ENCODE data around the gene SMAD7.

The SMAD7 gene

DNA sequence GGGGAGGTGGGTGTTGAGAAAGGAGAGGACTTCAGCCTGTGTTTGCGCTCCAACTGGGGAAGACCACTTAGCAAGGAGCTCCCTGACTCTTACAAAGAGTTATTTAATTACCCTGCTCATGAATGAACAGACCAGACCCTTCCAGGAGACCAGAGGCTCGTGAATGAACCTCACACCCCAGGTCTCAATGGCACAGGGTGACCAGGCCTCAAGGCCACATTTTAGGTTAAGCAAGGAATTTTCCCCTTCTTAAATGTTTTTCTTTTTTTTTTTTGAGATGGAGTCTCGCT is 25.3 kb downstream of the SMAD7 start:
- Histone ChIP-seq H4K8ac (ENCODE audit: low read depth, low read length) (no peak overlapping the region), H3K79me2 (ENCODE audit: control insufficient read depth, insufficient read depth, low read length) (peaks cover 98% of the 10 kb centered on the region), H3K56ac (ENCODE audit: low read length) (no peak overlapping the region), H3K4me1 (ENCODE audit: control insufficient read depth, low read depth, low read length) (peaks cover 33% of the 10 kb centered on the region), H3K36me3 (ENCODE audit: control insufficient read depth, insufficient read depth, low read length) (peaks cover 12% of the 10 kb centered on the region), H3K18ac (ENCODE audit: low read length) (no peak overlapping the region), H3K4me2 (ENCODE audit: low read length) (no peak overlapping the region), H4K5ac (ENCODE audit: low read length) (no peak overlapping the region), H2BK15ac (replicated peaks; ENCODE audit: low read depth) (no peak overlapping the region), H3K27ac (ENCODE audit: low read depth, low read length) (no peak overlapping the region), H2BK120ac (ENCODE audit: low read depth, low read length) (no peak overlapping the region), H3K27me3 (ENCODE audit: insufficient read depth, low read length, poor library complexity) (no peaks in the 10 kb centered on the region), H3K4ac (ENCODE audit: low read depth, low read length) (no peak overlapping the region), H2AK5ac (ENCODE audit: low read length) (no peak overlapping the region), H3K9ac (ENCODE audit: low read length) (no peak overlapping the region), H3K79me1 (ENCODE audit: low read length) (peaks cover 11% of the 10 kb centered on the region), H3K4me3 (ENCODE audit: low read length) (no peak overlapping the region), H3K23ac (ENCODE audit: low read length) (no peak overlapping the region), H2BK5ac (ENCODE audit: low read length) (no peak overlapping the region)
- no CpG with 5 or more reads among the region's 3 CpGs for WGBS (ENCODE audit: extremely low coverage, insufficient coverage, low lambda C conversion rate)
- peak; percentile 15 for DNase-seq

DNA sequence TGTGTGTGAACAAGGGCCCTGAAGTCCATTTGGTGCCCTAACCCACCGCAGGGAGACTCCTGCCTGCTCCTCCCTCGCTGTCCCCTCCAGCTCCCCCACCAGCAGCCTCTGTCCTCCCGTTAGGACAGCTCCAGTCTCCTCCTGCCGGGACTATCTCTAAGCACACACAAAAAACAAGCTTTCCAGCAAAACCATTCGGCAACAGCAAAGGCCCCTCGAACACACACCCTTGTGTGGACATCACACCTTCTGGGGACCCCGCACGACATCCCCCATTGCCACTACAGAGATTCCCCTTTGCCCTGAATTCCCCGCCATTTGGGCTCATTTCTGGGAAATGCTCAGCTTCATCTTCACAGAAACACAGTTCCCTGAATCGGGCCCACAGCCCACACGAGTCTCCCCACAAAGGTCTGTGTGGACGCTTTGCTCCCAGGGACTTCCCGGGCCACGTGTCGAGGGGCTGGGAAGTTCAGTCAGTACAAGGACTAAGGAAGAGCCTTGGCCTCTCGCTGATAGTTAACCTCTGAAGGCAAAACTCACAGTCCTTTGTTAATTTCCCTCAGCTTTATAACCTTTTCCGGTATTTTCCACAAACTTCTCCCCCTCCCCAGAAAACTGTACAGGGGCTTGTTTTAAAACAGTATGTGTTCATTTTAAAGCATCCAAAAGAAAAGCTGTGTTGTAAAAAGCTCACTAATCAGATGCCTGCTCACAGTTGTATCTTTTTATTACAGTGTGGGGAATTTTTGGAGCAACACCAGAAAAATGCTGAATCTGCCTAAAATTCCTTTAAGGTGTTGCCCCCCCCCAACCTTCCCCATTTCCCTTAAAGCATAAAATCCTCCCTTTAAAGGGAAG is 25.9 kb downstream of the SMAD7 start:
- Histone ChIP-seq H3K36me3 (ENCODE audit: control insufficient read depth, insufficient read depth, low read length) (peaks cover 12% of the 10 kb centered on the region), H3K56ac (ENCODE audit: low read length) (peak overlapping the region; percentile 58), H2BK15ac (replicated peaks; ENCODE audit: low read depth) (no peak overlapping the region), H2AK5ac (ENCODE audit: low read length) (no peak overlapping the region), H2BK5ac (ENCODE audit: low read length) (no peak overlapping the region), H2BK120ac (ENCODE audit: low read depth, low read length) (no peak overlapping the region), H3K9ac (ENCODE audit: low read length) (peak overlapping the region; percentile 25), H3K18ac (ENCODE audit: low read length) (no peak overlapping the region), H3K79me2 (ENCODE audit: control insufficient read depth, insufficient read depth, low read length) (peaks cover 96% of the 10 kb centered on the region), H4K5ac (ENCODE audit: low read length) (no peak overlapping the region), H3K27ac (ENCODE audit: low read depth, low read length) (peak overlapping the region; percentile 10), H4K8ac (ENCODE audit: low read depth, low read length) (no peak overlapping the region), H3K4ac (ENCODE audit: low read depth, low read length) (no peak overlapping the region), H3K27me3 (ENCODE audit: insufficient read depth, low read length, poor library complexity) (no peaks in the 10 kb centered on the region), H3K4me1 (ENCODE audit: control insufficient read depth, low read depth, low read length) (peaks cover 29% of the 10 kb centered on the region), H3K4me3 (ENCODE audit: low read length) (no peak overlapping the region), H3K4me2 (ENCODE audit: low read length) (no peak overlapping the region), H3K23ac (ENCODE audit: low read length) (no peak overlapping the region), H3K79me1 (ENCODE audit: low read length) (peaks cover 13% of the 10 kb centered on the region)
- DNase-seq: peak; percentile 14
- WGBS (ENCODE audit: extremely low coverage, insufficient coverage, low lambda C conversion rate): no CpG with 5 or more reads among the region's 17 CpGs

DNA sequence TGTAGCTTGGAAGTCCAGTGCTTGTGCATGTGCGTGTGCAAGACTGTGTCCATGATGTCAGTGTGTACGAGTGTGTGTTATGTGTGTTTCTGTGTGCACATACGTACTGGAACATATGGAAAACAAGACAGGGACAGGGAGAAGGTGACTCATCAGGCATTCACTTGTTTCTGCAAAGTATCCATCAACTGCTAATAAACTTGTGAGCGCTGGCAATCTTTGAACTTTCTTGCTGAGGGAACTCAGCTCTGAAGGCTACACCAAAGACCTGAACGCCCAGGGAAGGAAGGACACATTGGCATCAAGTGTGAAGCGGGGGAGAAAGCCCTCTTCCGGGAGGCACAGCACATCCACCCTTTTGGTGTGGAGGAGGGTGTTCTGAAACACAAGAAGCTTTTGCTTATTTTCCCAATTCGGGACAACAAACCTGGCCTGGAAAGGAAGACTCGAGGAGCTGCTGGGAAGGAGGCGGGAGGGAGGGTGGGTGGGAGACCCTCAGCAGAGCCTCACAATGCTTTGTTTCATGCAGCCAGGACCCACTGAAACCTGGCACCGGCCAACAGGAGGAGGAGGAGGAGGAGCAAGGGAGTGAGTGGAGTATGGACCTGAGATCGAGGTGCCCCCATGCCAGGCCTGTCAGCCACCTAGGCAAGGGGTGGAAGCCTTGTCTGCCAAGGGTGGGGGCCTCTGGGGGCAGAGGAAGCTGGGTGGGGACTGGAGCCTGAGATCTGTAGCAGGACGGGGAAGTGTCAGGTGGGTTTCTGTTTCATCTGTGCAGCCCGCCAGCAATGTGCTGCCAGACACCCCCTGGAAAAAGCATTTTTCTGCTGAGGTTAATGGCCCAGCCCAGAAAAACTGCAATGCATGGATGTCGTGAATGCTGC is 26.8 kb downstream of the SMAD7 start:
- Histone ChIP-seq H3K36me3 (ENCODE audit: control insufficient read depth, insufficient read depth, low read length) (peaks cover 14% of the 10 kb centered on the region), H2BK120ac (ENCODE audit: low read depth, low read length) (no peak overlapping the region), H3K56ac (ENCODE audit: low read length) (no peak overlapping the region), H4K8ac (ENCODE audit: low read depth, low read length) (no peak overlapping the region), H3K4ac (ENCODE audit: low read depth, low read length) (no peak overlapping the region), H3K79me1 (ENCODE audit: low read length) (peaks cover 20% of the 10 kb centered on the region), H3K4me3 (ENCODE audit: low read length) (no peak overlapping the region), H2BK15ac (replicated peaks; ENCODE audit: low read depth) (no peak overlapping the region), H3K27me3 (ENCODE audit: insufficient read depth, low read length, poor library complexity) (no peaks in the 10 kb centered on the region), H3K4me1 (ENCODE audit: control insufficient read depth, low read depth, low read length) (peaks cover 25% of the 10 kb centered on the region), H3K18ac (ENCODE audit: low read length) (no peak overlapping the region), H3K79me2 (ENCODE audit: control insufficient read depth, insufficient read depth, low read length) (peaks cover 94% of the 10 kb centered on the region), H2AK5ac (ENCODE audit: low read length) (no peak overlapping the region), H2BK5ac (ENCODE audit: low read length) (no peak overlapping the region), H4K5ac (ENCODE audit: low read length) (no peak overlapping the region), H3K4me2 (ENCODE audit: low read length) (no peak overlapping the region), H3K9ac (ENCODE audit: low read length) (no peak overlapping the region), H3K23ac (ENCODE audit: low read length) (no peak overlapping the region), H3K27ac (ENCODE audit: low read depth, low read length) (no peak overlapping the region)
- peak; percentile 11 for DNase-seq
- WGBS (ENCODE audit: extremely low coverage, insufficient coverage, low lambda C conversion rate): no CpG with 5 or more reads among the region's 15 CpGs

DNA sequence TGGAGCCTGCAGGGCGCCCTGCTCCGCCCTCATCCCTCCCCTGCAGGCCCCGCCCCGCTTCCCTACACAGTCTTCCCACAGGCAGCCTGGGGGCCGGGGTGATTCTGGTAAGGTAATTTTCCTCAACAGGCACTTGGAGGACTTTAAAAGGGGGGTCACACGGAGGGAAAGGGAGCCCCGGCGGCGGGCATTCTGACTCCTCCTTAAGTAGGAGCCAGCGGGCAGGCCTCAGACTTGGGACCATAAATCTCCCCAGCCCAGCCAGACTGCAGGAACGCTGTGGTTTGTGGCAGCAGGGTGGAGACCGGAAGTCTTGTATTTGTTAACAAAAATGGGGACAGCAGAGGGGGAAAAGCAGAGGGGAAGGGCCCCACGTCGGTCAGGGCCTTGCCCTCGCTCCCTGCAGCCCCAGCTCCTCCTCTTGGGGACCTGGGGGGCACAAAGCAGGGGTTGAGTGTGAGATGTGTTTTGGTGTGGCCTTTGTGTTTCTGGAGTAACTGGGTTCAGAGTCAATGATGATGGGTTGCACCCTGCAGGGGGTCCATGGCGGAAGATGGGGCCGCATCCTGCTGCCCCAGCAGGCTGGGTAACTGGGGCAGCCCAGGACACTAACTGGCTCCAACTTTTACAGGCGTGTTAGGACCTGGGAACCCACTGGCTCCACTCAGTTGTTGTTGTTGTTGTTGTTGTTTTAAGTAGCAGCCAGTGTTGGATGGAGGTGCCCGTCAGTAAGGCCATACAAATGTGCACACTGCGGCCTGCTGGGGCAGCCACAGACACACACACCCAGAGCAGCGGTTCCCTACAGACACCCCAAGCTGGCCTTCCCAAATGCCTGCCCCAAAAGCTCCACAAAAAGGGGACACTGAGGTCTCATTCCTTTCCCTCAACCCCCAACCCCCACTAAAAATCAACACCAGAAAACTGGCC is 27.7 kb downstream of the SMAD7 start:
- no peak overlapping the region for H3K18ac ChIP-seq (ENCODE audit: low read length)
- no peak overlapping the region for H2BK15ac ChIP-seq (replicated peaks; ENCODE audit: low read depth)
- H3K79me1 ChIP-seq (ENCODE audit: low read length): peaks cover 24% of the 10 kb centered on the region
- H3K27ac ChIP-seq (ENCODE audit: low read depth, low read length): no peak overlapping the region
- H3K79me2 ChIP-seq (ENCODE audit: control insufficient read depth, insufficient read depth, low read length): peaks cover 86% of the 10 kb centered on the region
- no peak overlapping the region for H3K4me2 ChIP-seq (ENCODE audit: low read length)
- no peak overlapping the region for H3K9ac ChIP-seq (ENCODE audit: low read length)
- peaks cover 19% of the 10 kb centered on the region for H3K4me1 ChIP-seq (ENCODE audit: control insufficient read depth, low read depth, low read length)
- no CpG with 5 or more reads among the region's 21 CpGs for WGBS (ENCODE audit: extremely low coverage, insufficient coverage, low lambda C conversion rate)
- H3K36me3 ChIP-seq (ENCODE audit: control insufficient read depth, insufficient read depth, low read length): peaks cover 14% of the 10 kb centered on the region
- no peaks in the 10 kb centered on the region for H3K27me3 ChIP-seq (ENCODE audit: insufficient read depth, low read length, poor library complexity)
- DNase-seq: peak; percentile 13
- H2AK5ac ChIP-seq (ENCODE audit: low read length): no peak overlapping the region
- H3K4ac ChIP-seq (ENCODE audit: low read depth, low read length): no peak overlapping the region
- no peak overlapping the region for H3K56ac ChIP-seq (ENCODE audit: low read length)
- H2BK5ac ChIP-seq (ENCODE audit: low read length): no peak overlapping the region
- H3K23ac ChIP-seq (ENCODE audit: low read length): no peak overlapping the region
- no peak overlapping the region for H2BK120ac ChIP-seq (ENCODE audit: low read depth, low read length)
- no peak overlapping the region for H4K8ac ChIP-seq (ENCODE audit: low read depth, low read length)
- H3K4me3 ChIP-seq (ENCODE audit: low read length): no peak overlapping the region
- no peak overlapping the region for H4K5ac ChIP-seq (ENCODE audit: low read length)

DNA sequence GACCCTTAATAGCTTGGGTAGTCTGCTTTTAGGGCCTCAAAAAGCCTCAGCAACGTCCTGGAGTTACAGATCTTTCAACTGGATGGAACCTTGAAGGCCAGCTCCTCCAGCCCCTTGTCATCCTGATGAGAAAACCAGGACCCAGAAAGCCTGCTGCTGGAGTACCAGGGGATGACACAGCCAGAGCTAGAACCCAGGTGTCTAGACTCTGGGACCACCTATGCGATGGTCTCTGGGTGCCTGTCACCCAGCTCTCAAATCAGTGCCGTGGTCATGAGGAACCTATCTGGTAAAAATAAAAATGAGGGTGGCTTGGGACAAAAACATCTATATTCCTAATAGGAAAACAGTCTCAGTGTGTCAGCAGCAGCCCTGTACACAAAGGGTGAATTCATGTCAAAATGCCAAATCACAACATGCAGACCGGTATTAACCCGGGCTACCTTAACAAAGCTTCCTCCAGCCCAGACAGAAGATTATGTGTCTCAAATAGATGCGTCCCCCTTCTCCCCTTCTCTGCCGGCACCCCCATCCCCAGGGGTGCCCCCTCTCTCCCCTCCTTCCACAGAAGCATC is 28.5 kb downstream of the SMAD7 start:
- Histone ChIP-seq H3K27ac (ENCODE audit: low read depth, low read length) (no peak overlapping the region), H2BK120ac (ENCODE audit: low read depth, low read length) (no peak overlapping the region)

More for the DNA sequence above, 28.5 kb downstream of the SMAD7 start:
- no peaks in the 10 kb centered on the region for H3K27me3 ChIP-seq (ENCODE audit: insufficient read depth, low read length, poor library complexity)
- H3K4me2 ChIP-seq (ENCODE audit: low read length): no peak overlapping the region
- peaks cover 24% of the 10 kb centered on the region for H3K79me1 ChIP-seq (ENCODE audit: low read length)
- WGBS (ENCODE audit: extremely low coverage, insufficient coverage, low lambda C conversion rate): no CpG with 5 or more reads among the region's 7 CpGs
- no peak overlapping the region for H3K56ac ChIP-seq (ENCODE audit: low read length)
- H2BK5ac ChIP-seq (ENCODE audit: low read length): no peak overlapping the region
- peaks cover 14% of the 10 kb centered on the region for H3K36me3 ChIP-seq (ENCODE audit: control insufficient read depth, insufficient read depth, low read length)
- H3K4ac ChIP-seq (ENCODE audit: low read depth, low read length): no peak overlapping the region
- H3K79me2 ChIP-seq (ENCODE audit: control insufficient read depth, insufficient read depth, low read length): peaks cover 79% of the 10 kb centered on the region
- H3K9ac ChIP-seq (ENCODE audit: low read length): no peak overlapping the region
- no peak overlapping the region for H3K18ac ChIP-seq (ENCODE audit: low read length)
- H3K4me3 ChIP-seq (ENCODE audit: low read length): no peak overlapping the region
- H2AK5ac ChIP-seq (ENCODE audit: low read length): no peak overlapping the region
- no peak for DNase-seq
- H3K23ac ChIP-seq (ENCODE audit: low read length): no peak overlapping the region
- peaks cover 12% of the 10 kb centered on the region for H3K4me1 ChIP-seq (ENCODE audit: control insufficient read depth, low read depth, low read length)
- H2BK15ac ChIP-seq (replicated peaks; ENCODE audit: low read depth): no peak overlapping the region
- H4K5ac ChIP-seq (ENCODE audit: low read length): no peak overlapping the region
- no peak overlapping the region for H4K8ac ChIP-seq (ENCODE audit: low read depth, low read length)
